Ishikawa (cell line): ENCODE results near the gene MYH10.

Source experiments
- CEBPB ChIP-seq: IDR thresholded peaks from 2 replicates; pipeline ENCODE4 v1.6.1; 2012
- CREB1 ChIP-seq: IDR thresholded peaks from 2 replicates; pipeline ENCODE4 v1.6.1; 2012; ENCODE audit warnings: low read depth
- EGR1 ChIP-seq: IDR thresholded peaks from 2 replicates; pipeline ENCODE4 v1.6.1; 2012
- EP300 ChIP-seq: IDR thresholded peaks from 2 replicates; pipeline ENCODE4 v1.6.1; 2012; ENCODE audit warnings: borderline replicate concordance
- FOXM1 ChIP-seq: IDR thresholded peaks from 2 replicates; pipeline ENCODE4 v1.6.1; 2012; ENCODE audit warnings: low read depth, borderline replicate concordance
- MAX ChIP-seq: IDR thresholded peaks from 2 replicates; pipeline ENCODE4 v1.6.1; 2012
- NFIC ChIP-seq: IDR thresholded peaks from 2 replicates; pipeline ENCODE4 v1.6.1; 2012
- RAD21 ChIP-seq: IDR thresholded peaks from 2 replicates; pipeline ENCODE4 v1.6.1; 2012; ENCODE audit warnings: low read depth
- REST ChIP-seq: IDR thresholded peaks from 2 replicates; pipeline ENCODE4 v1.6.1; 2012; ENCODE audit warnings: low read depth, mild to moderate bottlenecking
- TAF1 ChIP-seq: IDR thresholded peaks from 2 replicates; pipeline ENCODE4 v1.6.1; 2012; ENCODE audit warnings: low read depth, mild to moderate bottlenecking
- TCF12 ChIP-seq: IDR thresholded peaks from 2 replicates; pipeline ENCODE4 v1.6.1; 2012; ENCODE audit warnings: low read depth
- TEAD4 ChIP-seq: IDR thresholded peaks from 2 replicates; pipeline ENCODE4 v1.6.1; 2012
- USF1 ChIP-seq: IDR thresholded peaks from 2 replicates; pipeline ENCODE4 v1.6.1; 2012
- YY1 ChIP-seq: IDR thresholded peaks from 2 replicates; pipeline ENCODE4 v1.6.1; 2012; ENCODE audit warnings: low read depth
- ZBTB7A ChIP-seq: IDR thresholded peaks from 2 replicates; pipeline ENCODE4 v1.6.1; 2012; ENCODE audit warnings: low read depth

Gene MYH10

GRCh38 chr17:8630802-8631553 is 453 bp upstream of the MYH10 start:
- TF ChIP-seq USF1 (no peak), ZBTB7A (peak; percentile 93), CREB1 (peak; percentile 53), YY1 (no peak), EGR1 (peak; percentile 87), NFIC (peak; percentile 82), FOXM1 (no peak), RAD21 (peak; percentile 12; the same call in 1 of the 2 replicates), TEAD4 (peak; percentile 71), EP300 (no peak), TAF1 (peak; percentile 70; the same call in 1 of the 2 replicates), MAX (peak; percentile 79), TCF12 (peak; percentile 61; the same call in 1 of the 2 replicates), CEBPB (no peak; the same call in 1 of the 2 replicates), REST (0 out of 2 replicates have a peak, but pooled peaks have one; percentile 8)

- peak; percentile 15; the same call in 1 of the 2 replicates for TF ChIP-seq EGR1
- no peak for TF ChIP-seq YY1
- peak; percentile 16; the same call in 1 of the 2 replicates for TF ChIP-seq CEBPB
- TF ChIP-seq TAF1: no peak
These were observed 926 bp downstream of the MYH10 start for GRCh38 chr17:8629371-8630226.

GRCh38 chr17:8628609-8629169 is 1.8 kb downstream of the MYH10 start:
- TF ChIP-seq RAD21: no peak
- TF ChIP-seq TEAD4: no peak
- no peak for TF ChIP-seq EGR1
- no peak for TF ChIP-seq FOXM1
- TF ChIP-seq TCF12: no peak
- no peak for TF ChIP-seq USF1
- TF ChIP-seq CEBPB: no peak
- TF ChIP-seq REST: no peak
- TF ChIP-seq MAX: no peak
- no peak for TF ChIP-seq EP300
- TF ChIP-seq ZBTB7A: no peak
- no peak for TF ChIP-seq YY1
- no peak for TF ChIP-seq NFIC
- no peak for TF ChIP-seq CREB1
- TF ChIP-seq TAF1: no peak

- no peak for TF ChIP-seq CEBPB
- no peak for TF ChIP-seq EGR1
- TF ChIP-seq CREB1: no peak
- no peak for TF ChIP-seq RAD21
These were observed 2.4 kb downstream of the MYH10 start for GRCh38 chr17:8628172-8628571.

GRCh38 chr17:8623591-8623990 is 6.9 kb downstream of the MYH10 start:
- TF ChIP-seq EGR1: no peak
